ENCODE measurements around the gene CSNK1G3.

DNA sequence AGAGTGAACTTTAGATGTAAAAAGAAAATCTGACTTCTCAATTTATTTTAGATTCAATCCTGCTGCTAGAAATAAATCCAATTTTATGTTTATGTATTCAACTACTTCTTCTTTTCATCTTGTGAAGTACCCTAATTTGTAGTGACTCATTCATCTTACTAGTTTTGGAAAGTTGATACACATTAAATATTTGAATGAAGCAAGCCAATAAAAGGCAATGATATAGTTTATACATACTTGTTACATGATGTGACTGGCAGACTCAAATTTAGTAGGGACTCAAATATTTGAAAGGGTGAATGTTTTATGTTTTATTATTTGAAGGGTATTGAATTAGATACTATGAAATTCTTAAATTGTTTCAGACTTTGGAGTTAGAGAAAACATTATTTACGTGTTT lies 34.7 kb downstream of the CSNK1G3 start:
- TF ChIP-seq, protein P1, sequence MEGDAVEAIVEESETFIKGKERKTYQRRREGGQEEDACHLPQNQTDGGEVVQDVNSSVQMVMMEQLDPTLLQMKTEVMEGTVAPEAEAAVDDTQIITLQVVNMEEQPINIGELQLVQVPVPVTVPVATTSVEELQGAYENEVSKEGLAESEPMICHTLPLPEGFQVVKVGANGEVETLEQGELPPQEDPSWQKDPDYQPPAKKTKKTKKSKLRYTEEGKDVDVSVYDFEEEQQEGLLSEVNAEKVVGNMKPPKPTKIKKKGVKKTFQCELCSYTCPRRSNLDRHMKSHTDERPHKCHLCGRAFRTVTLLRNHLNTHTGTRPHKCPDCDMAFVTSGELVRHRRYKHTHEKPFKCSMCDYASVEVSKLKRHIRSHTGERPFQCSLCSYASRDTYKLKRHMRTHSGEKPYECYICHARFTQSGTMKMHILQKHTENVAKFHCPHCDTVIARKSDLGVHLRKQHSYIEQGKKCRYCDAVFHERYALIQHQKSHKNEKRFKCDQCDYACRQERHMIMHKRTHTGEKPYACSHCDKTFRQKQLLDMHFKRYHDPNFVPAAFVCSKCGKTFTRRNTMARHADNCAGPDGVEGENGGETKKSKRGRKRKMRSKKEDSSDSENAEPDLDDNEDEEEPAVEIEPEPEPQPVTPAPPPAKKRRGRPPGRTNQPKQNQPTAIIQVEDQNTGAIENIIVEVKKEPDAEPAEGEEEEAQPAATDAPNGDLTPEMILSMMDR (IDR thresholded peaks at IDR 0.05) = no peak
- TF ChIP-seq POLR2A (IDR thresholded peaks at IDR 0.05) = no peak
